ENCODE measurements around the gene GRHPR.
"Not testable (repeated sequence)": the region's sequence is repeated elsewhere in the genome, so short reads cannot be mapped to it uniquely, and the experiment has no call there.

GRCh38 chr9:37426431-37426830 lies 3.9 kb downstream of the GRHPR start:
- not testable (repeated sequence) for TF ChIP-seq CTCF, POLR2A (IDR thresholded peaks at IDR 0.05)
